Measurements from ENCODE around the gene MBD3.
A peak's percentile ranks its signal among the peaks of the same experiment; 100 is the strongest.

Gene MBD3

DNA sequence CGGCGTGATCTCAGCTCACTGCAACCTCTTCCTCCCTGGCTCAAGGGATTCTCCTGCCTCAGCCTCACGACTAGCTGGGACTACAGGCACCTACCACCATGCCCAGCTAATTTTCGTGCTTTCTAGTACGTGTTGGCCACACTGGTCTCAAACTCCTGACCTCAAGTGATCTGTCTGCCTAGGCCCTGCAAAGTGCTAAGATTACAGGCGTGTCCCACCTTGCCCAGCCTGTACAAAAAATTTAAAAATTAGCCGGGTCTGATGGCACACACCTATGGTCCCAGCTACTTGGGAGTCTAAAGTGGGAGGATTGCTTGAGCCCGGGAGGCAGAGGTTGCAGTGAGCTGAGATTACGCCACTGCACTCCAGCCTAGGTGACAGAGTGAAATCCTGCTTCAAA lies 19.9 kb downstream of the MBD3 start:
- TF ChIP-seq, protein P1, sequence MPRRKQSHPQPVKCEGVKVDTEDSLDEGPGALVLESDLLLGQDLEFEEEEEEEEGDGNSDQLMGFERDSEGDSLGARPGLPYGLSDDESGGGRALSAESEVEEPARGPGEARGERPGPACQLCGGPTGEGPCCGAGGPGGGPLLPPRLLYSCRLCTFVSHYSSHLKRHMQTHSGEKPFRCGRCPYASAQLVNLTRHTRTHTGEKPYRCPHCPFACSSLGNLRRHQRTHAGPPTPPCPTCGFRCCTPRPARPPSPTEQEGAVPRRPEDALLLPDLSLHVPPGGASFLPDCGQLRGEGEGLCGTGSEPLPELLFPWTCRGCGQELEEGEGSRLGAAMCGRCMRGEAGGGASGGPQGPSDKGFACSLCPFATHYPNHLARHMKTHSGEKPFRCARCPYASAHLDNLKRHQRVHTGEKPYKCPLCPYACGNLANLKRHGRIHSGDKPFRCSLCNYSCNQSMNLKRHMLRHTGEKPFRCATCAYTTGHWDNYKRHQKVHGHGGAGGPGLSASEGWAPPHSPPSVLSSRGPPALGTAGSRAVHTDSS (tag by site-specific recombination; IDR thresholded peaks at IDR 0.05), result no peak
- TF ChIP-seq, protein P2, sequence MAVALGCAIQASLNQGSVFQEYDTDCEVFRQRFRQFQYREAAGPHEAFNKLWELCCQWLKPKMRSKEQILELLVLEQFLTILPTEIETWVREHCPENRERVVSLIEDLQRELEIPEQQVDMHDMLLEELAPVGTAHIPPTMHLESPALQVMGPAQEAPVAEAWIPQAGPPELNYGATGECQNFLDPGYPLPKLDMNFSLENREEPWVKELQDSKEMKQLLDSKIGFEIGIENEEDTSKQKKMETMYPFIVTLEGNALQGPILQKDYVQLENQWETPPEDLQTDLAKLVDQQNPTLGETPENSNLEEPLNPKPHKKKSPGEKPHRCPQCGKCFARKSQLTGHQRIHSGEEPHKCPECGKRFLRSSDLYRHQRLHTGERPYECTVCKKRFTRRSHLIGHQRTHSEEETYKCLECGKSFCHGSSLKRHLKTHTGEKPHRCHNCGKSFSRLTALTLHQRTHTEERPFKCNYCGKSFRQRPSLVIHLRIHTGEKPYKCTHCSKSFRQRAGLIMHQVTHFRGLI (tag by site-specific recombination; IDR thresholded peaks at IDR 0.05), result peak; percentile 64
- Histone ChIP-seq H3K27ac (ENCODE audit: extremely low read depth, low read depth, low read length) (no peak overlapping the region), H3K4me3 (ENCODE audit: low read depth, low read length) (no peak overlapping the region), H3K36me3 (ENCODE audit: control insufficient read depth in 2 of 2, insufficient read depth in 1 of 2, low read length in 2 of 2) (peaks cover 0 to 14% of the 10 kb centered on the region in 2 experiments; a peak in 1 of 3 replicates), H3K9me3 (ENCODE audit: control insufficient read depth, insufficient read depth, low read depth, low read length) (no peaks in the 10 kb centered on the region), H3K4me1 (ENCODE audit: control insufficient read depth, insufficient read depth, low read length) (no peaks in the 10 kb centered on the region)
- ChIA-PET POLR2A (interaction anchor here (0.6 to 1.3 kb wide), 3 partner anchors 11 to 14 kb away, joined by 3 read pairs; no protein-coding TSS in a partner anchor), CTCF (interaction anchor here (0.6 to 1.5 kb wide), 2 partner anchors 26 to 31 kb away, joined by 3 to 9 read pairs; no protein-coding TSS in a partner anchor)

DNA sequence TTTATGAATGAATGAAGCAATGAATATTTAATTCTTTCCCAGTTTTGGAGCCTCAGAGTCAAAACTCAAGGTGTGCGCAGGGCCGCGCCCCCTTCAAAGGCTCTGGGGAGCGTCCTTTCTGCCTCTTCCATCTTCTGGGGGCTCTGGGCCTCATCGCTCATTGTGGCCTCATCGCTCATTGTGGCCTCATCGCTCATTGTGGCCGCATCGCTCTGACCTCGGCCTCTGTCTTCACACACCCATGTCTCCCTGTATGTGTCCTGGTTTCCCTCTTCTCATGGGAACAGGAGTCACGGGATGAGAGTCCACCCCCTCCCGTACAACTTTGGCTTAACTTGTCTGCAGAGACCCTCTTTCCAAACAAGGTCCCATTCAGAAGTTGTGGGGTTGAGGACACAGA lies 21.3 kb downstream of the MBD3 start:
- no peaks in the 10 kb centered on the region for H3K36me3 ChIP-seq (ENCODE audit: control insufficient read depth in 2 of 2, insufficient read depth in 1 of 2, low read length in 2 of 2)
- H3K4me3 ChIP-seq (ENCODE audit: low read depth, low read length), result no peak overlapping the region
- no peak overlapping the region for H3K27ac ChIP-seq (ENCODE audit: extremely low read depth, low read depth, low read length)
- no peak for TF ChIP-seq ZNF266 (tag by site-specific recombination; IDR thresholded peaks at IDR 0.05; ENCODE audit: low read depth)
- no peak for TF ChIP-seq ZNF433 (tag by site-specific recombination; IDR thresholded peaks at IDR 0.05; ENCODE audit: low read depth)
- no peak for TF ChIP-seq ZNF48 (tag by site-specific recombination; IDR thresholded peaks at IDR 0.05)
- TF ChIP-seq, protein P3, sequence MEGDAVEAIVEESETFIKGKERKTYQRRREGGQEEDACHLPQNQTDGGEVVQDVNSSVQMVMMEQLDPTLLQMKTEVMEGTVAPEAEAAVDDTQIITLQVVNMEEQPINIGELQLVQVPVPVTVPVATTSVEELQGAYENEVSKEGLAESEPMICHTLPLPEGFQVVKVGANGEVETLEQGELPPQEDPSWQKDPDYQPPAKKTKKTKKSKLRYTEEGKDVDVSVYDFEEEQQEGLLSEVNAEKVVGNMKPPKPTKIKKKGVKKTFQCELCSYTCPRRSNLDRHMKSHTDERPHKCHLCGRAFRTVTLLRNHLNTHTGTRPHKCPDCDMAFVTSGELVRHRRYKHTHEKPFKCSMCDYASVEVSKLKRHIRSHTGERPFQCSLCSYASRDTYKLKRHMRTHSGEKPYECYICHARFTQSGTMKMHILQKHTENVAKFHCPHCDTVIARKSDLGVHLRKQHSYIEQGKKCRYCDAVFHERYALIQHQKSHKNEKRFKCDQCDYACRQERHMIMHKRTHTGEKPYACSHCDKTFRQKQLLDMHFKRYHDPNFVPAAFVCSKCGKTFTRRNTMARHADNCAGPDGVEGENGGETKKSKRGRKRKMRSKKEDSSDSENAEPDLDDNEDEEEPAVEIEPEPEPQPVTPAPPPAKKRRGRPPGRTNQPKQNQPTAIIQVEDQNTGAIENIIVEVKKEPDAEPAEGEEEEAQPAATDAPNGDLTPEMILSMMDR (tag by site-specific recombination; IDR thresholded peaks at IDR 0.05), result no peak
- CTCF ChIA-PET, result no interaction called here
- no peaks in the 10 kb centered on the region for H3K9me3 ChIP-seq (ENCODE audit: control insufficient read depth, insufficient read depth, low read depth, low read length)
- H3K4me1 ChIP-seq (ENCODE audit: control insufficient read depth, insufficient read depth, low read length), result no peaks in the 10 kb centered on the region
- POLR2A ChIA-PET, result interaction anchor here (1.3 kb wide), 1 partner anchor 16 kb away, joined by 3 read pairs; no protein-coding TSS in a partner anchor

DNA sequence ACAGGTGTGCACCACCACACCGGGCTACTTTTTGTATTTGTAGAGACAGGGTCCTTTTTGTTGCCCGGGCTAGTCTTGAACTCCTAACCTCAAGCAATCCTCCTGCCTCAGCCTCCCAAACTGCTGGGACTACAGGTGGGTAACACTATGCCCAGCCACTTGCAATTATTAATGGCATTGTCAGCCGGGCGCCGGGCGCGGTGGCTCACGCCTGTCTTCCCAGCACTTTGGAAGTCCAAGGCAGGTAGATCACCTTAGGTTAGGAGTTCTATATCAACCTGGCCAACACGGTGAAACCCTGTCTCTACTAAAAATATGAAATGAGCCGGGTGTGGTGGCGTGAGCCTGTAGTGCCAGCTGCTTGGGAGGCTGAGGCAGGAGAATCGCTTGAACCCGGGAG lies 21.8 kb downstream of the MBD3 start:
- peaks cover 0 to under 1% of the 10 kb centered on the region in 2 experiments; a peak in 1 of 3 replicates for H3K36me3 ChIP-seq (ENCODE audit: control insufficient read depth in 2 of 2, insufficient read depth in 1 of 2, low read length in 2 of 2)
- CTCF ChIA-PET, result no interaction called here
- H3K4me1 ChIP-seq (ENCODE audit: control insufficient read depth, insufficient read depth, low read length), result no peaks in the 10 kb centered on the region
- no peak overlapping the region for H3K27ac ChIP-seq (ENCODE audit: extremely low read depth, low read depth, low read length)
- POLR2A ChIA-PET, result interaction anchor here (0.6 kb wide), 1 partner anchor 30 kb away, joined by 6 read pairs; no protein-coding TSS in a partner anchor
- no peak overlapping the region for H3K4me3 ChIP-seq (ENCODE audit: low read depth, low read length)
- TF ChIP-seq ZNF121 (tag by site-specific recombination; IDR thresholded peaks at IDR 0.05), result 0 out of 2 replicates have a peak, but pooled peaks have one; percentile 17
- no peak for TF ChIP-seq ZNF843 (tag by site-specific recombination; IDR thresholded peaks at IDR 0.05)
- no peaks in the 10 kb centered on the region for H3K9me3 ChIP-seq (ENCODE audit: control insufficient read depth, insufficient read depth, low read depth, low read length)

DNA sequence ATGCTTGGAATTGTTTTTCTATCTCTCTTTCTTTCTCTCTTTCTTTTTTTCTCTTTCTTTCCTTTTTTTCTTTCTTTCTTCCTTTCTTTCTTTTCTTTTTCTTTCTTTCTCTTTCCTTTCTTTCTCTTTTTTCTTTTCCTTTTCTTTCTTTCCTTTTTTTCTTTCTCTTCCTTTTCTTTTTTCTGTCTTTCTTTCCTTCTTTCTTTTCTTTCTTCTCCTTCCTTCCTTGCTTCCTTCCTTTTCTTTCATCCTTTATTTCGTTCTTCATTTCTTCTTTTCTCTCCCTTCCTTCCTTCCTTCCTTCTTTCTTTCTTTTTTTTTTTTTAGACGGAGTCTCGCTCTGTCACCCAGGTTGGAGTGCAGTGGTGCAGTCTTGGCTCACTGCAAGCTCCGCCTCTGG lies 22.7 kb downstream of the MBD3 start:
- H3K4me1 ChIP-seq (ENCODE audit: control insufficient read depth, insufficient read depth, low read length), result no peaks in the 10 kb centered on the region
- CTCF ChIA-PET, result interaction anchor here (0.6 kb wide), 1 partner anchor 256 kb away, joined by 4 read pairs; no protein-coding TSS in a partner anchor
- H3K27ac ChIP-seq (ENCODE audit: extremely low read depth, low read depth, low read length), result no peak overlapping the region
- H3K4me3 ChIP-seq (ENCODE audit: low read depth, low read length), result no peak overlapping the region
- peaks cover 0 to 4% of the 10 kb centered on the region in 2 experiments; a peak in 2 of 3 replicates for H3K36me3 ChIP-seq (ENCODE audit: control insufficient read depth in 2 of 2, insufficient read depth in 1 of 2, low read length in 2 of 2)
- no peaks in the 10 kb centered on the region for H3K9me3 ChIP-seq (ENCODE audit: control insufficient read depth, insufficient read depth, low read depth, low read length)
- POLR2A ChIA-PET, result interaction anchor here (0.6 to 0.7 kb wide), 2 partner anchors 23 to 301 kb away, joined by 3 read pairs; no protein-coding TSS in a partner anchor
- TF ChIP-seq SETDB1 (IDR thresholded peaks at IDR 0.05; ENCODE audit: insufficient read length, low read length) (no peak), ZNF660 (tag by site-specific recombination; IDR thresholded peaks at IDR 0.05) (no peak), SP3 (tag by site-specific recombination; IDR thresholded peaks at IDR 0.05) (no peak), ZNF624 (tag by site-specific recombination; IDR thresholded peaks at IDR 0.05) (no peak), ZNF302 (tag by site-specific recombination; IDR thresholded peaks at IDR 0.05; ENCODE audit: low read depth) (no peak; the same call in 1 of the 2 replicates), ZNF623 (tag by site-specific recombination; IDR thresholded peaks at IDR 0.05) (no peak), ZNF350 (tag by site-specific recombination; IDR thresholded peaks at IDR 0.05) (no peak), GLIS1 (tag by site-specific recombination; IDR thresholded peaks at IDR 0.05) (no peak)
- TF ChIP-seq, protein P4, sequence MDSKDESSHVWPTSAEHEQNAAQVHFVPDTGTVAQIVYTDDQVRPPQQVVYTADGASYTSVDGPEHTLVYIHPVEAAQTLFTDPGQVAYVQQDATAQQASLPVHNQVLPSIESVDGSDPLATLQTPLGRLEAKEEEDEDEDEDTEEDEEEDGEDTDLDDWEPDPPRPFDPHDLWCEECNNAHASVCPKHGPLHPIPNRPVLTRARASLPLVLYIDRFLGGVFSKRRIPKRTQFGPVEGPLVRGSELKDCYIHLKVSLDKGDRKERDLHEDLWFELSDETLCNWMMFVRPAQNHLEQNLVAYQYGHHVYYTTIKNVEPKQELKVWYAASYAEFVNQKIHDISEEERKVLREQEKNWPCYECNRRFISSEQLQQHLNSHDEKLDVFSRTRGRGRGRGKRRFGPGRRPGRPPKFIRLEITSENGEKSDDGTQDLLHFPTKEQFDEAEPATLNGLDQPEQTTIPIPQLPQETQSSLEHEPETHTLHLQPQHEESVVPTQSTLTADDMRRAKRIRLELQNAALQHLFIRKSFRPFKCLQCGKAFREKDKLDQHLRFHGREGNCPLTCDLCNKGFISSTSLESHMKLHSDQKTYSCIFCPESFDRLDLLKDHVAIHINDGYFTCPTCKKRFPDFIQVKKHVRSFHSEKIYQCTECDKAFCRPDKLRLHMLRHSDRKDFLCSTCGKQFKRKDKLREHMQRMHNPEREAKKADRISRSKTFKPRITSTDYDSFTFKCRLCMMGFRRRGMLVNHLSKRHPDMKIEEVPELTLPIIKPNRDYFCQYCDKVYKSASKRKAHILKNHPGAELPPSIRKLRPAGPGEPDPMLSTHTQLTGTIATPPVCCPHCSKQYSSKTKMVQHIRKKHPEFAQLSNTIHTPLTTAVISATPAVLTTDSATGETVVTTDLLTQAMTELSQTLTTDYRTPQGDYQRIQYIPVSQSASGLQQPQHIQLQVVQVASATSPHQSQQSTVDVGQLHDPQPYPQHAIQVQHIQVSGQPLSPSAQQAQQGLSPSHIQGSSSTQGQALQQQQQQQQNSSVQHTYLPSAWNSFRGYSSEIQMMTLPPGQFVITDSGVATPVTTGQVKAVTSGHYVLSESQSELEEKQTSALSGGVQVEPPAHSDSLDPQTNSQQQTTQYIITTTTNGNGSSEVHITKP (tag by site-specific recombination; IDR thresholded peaks at IDR 0.05), result peak; percentile 85

Data from HEK293 (cell line).